HG02759 (cell line): Measurements from ENCODE around the gene ZMYM3.
A peak's percentile ranks its signal among the peaks of the same experiment; 100 is the strongest.

ENCODE experiments used
- ATAC-seq: cut with Tn5 transposase; IDR thresholded peaks from one replicate; pipeline ENCODE4 v1.9.1; 2021; ENCODE audit warnings: mild to moderate bottlenecking, moderate library complexity; ENCODE audit not compliant: unreplicated experiment

ZMYM3 gene

GRCh38 chrX:71214604-71215337 lies 39.2 kb downstream of the ZMYM3 start:
- no peak for ATAC-seq

GRCh38 chrX:71214152-71214551 lies 39.8 kb downstream of the ZMYM3 start:
- ATAC-seq, result no peak

- ATAC-seq, result no peak
These were observed 41.4 kb downstream of the ZMYM3 start for GRCh38 chrX:71212536-71212935.

GRCh38 chrX:71210816-71211215 lies 43.1 kb downstream of the ZMYM3 start:
- ATAC-seq, result no peak

- no peak for ATAC-seq
These were observed 54.5 kb downstream of the ZMYM3 start for GRCh38 chrX:71199252-71200008.

GRCh38 chrX:71198066-71198465 lies 55.9 kb downstream of the ZMYM3 start:
- peak; percentile 72 for ATAC-seq

- peak; percentile 61 for ATAC-seq
These were observed 57.8 kb downstream of the ZMYM3 start for GRCh38 chrX:71195964-71196649.

- ATAC-seq, result no peak
These were observed 62.7 kb downstream of the ZMYM3 start for GRCh38 chrX:71191248-71191647.
